Tibial nerve (tissue), 4 donors: ENCODE data around the gene SLC34A1. TPM values are rescaled to one million over a fixed set of nuclear protein-coding genes. Genes with fewer than 3 reads are reported as not detected.
A peak's percentile ranks its signal among the peaks of the same experiment; 100 is the strongest.

Experiments
- DNase-seq, 2 donors: peaks; one replicate each; pipeline ENCODE4 v3.0.0-alpha.2; 2019; ENCODE audit warnings: low spot score in 2 of 2
- H3K27ac ChIP-seq, 4 donors: fragments of 200-600 bp; sonication (generic) in 3 of 4; one replicate each; pipeline ENCODE4 v1.5.1; 2017 to 2019; ENCODE audit warnings: mild to moderate bottlenecking in 1 of 4
- H3K27me3 ChIP-seq, 2 donors: fragments of 200-600 bp; sonication (generic) in 1 of 2; one replicate each; pipeline versions ENCODE4 v1.5.1 to v1.6.0; 2017 to 2019
- H3K36me3 ChIP-seq, 3 donors: fragments of 200-600 bp; sonication (generic); one replicate each; pipeline ENCODE4 v1.5.1; 2018 to 2019
- H3K4me1 ChIP-seq, 4 donors: fragments of 200-600 bp; sonication (generic) in 3 of 4; one replicate each; pipeline ENCODE4 v1.5.1; 2017 to 2019
- H3K4me3 ChIP-seq, 4 donors: fragments of 200-600 bp; sonication (generic) in 3 of 4; one replicate each; pipeline ENCODE4 v1.5.1; 2017 to 2019; ENCODE audit warnings: mild to moderate bottlenecking in 1 of 4, moderate library complexity in 1 of 4
- H3K9me3 ChIP-seq, 4 donors: fragments of 200-600 bp; sonication (generic) in 3 of 4; one replicate each; pipeline ENCODE4 v1.5.1; 2017 to 2019
- EP300 ChIP-seq, 2 donors: sonication (generic); formaldehyde crosslinking; IDR thresholded peaks; one replicate each; pipeline ENCODE4 v1.6.1; 2017; ENCODE audit warnings: antibody characterized with exemption in 2 of 2, mild to moderate bottlenecking in 1 of 2
- POLR2A ChIP-seq, 2 donors: fragments of 450-650 bp; IDR thresholded peaks; one replicate each; pipeline ENCODE4 v1.6.1; 2017; ENCODE audit warnings: antibody characterized with exemption in 2 of 2, mild to moderate bottlenecking in 2 of 2, moderate library complexity in 2 of 2
- WGBS, 2 donors: methylation state at CpG; one replicate each; pipeline ENCODE4 v1.1.5; 2018; 5-methylcytosine and 5-hydroxymethylcytosine counted together
- total RNA-seq, 4 donors: library from RNA; depleted of rRNA; stranded (reverse); fragments of >200 nt; gene quantifications; one replicate each; pipeline ENCODE4 v1.1.0, GENCODE V29; 2016
- TF ChIP-seq, protein P1 (sequence below), 5 experiments: fragments of 200-600 bp in 3 of 5; fragments of 450-650 bp in 2 of 5; sonication (generic) in 3 of 5; IDR thresholded peaks; one replicate each; pipeline ENCODE4 v1.5.1; 2016 to 2019; ENCODE audit warnings: antibody characterized with exemption in 5 of 5, mild to moderate bottlenecking in 3 of 5, moderate library complexity in 2 of 5

The SLC34A1 gene
- total RNA-seq, 4 donors from 2014 or later: not detected

- WGBS, 2 donors: 73 to 82% methylated on average over 11 of the region's 11 CpGs
- H3K36me3 ChIP-seq: no peaks in the 10 kb centered on the region
- no peak overlapping the region for H3K27ac ChIP-seq
- H3K9me3 ChIP-seq: no peaks in the 10 kb centered on the region
- TF ChIP-seq POLR2A (IDR thresholded peaks at IDR 0.05) (no peak), EP300 (IDR thresholded peaks at IDR 0.05) (no peak)
- TF ChIP-seq, protein P1, sequence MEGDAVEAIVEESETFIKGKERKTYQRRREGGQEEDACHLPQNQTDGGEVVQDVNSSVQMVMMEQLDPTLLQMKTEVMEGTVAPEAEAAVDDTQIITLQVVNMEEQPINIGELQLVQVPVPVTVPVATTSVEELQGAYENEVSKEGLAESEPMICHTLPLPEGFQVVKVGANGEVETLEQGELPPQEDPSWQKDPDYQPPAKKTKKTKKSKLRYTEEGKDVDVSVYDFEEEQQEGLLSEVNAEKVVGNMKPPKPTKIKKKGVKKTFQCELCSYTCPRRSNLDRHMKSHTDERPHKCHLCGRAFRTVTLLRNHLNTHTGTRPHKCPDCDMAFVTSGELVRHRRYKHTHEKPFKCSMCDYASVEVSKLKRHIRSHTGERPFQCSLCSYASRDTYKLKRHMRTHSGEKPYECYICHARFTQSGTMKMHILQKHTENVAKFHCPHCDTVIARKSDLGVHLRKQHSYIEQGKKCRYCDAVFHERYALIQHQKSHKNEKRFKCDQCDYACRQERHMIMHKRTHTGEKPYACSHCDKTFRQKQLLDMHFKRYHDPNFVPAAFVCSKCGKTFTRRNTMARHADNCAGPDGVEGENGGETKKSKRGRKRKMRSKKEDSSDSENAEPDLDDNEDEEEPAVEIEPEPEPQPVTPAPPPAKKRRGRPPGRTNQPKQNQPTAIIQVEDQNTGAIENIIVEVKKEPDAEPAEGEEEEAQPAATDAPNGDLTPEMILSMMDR (IDR thresholded peaks at IDR 0.05): no peak
- DNase-seq: no peak
- peaks cover 0 to 40% (median 13%) of the 10 kb centered on the region in 4 donors for H3K4me1 ChIP-seq
- H3K4me3 ChIP-seq: no peak overlapping the region
- H3K27me3 ChIP-seq: peaks cover 0 to 6% of the 10 kb centered on the region in 2 donors
Observed at GRCh38 chr5:177369645-177370440, 14.4 kb upstream of the SLC34A1 start.

DNA sequence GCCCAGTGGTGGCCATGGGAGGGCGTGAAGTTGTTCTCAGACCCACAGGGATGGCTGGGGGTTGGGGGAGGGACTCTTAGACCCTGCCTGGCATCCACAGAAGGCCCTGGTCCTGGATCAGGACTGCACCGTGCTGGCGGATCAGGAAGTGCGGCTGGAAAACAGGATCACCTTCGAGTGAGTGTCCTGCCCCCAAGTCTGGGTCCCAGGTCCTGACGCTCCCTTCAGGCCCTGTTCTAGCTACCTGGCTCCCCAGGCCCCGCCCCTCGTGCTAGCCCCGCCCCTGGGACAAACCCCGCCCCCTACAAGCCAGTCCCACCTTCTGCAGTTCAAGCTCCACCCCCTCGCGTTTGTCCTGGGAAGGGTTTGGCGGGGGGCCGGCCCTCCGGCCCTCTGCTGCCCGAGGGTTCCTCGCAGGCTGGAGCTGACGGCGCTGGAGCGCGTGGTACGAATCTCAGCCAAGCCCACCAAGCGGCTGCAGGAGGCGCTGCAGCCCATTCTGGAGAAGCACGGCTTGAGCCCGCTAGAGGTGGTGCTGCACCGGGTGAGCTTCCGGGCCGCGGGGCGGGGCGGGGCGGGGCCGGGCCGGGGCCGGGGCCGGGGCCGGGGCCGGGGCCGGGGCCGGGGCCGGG, 13.6 kb upstream of the SLC34A1 start:
- Histone ChIP-seq H3K36me3 (no peaks in the 10 kb centered on the region), H3K4me3 (peak overlapping the region; percentile 8 to 48 (median 28)), H3K27ac (no peak overlapping the region), H3K4me1 (peaks cover 0 to 40% (median 13%) of the 10 kb centered on the region in 4 donors), H3K9me3 (no peaks in the 10 kb centered on the region), H3K27me3 (peaks cover 0 to 6% of the 10 kb centered on the region in 2 donors)
- TF ChIP-seq EP300 (IDR thresholded peaks at IDR 0.05): no peak
- TF ChIP-seq, protein P1 (IDR thresholded peaks at IDR 0.05): peak; percentile 16 to 49 (median 34)
- no peak for TF ChIP-seq POLR2A (IDR thresholded peaks at IDR 0.05)
- 12 to 53% methylated on average over 6 to 24 of the region's 42 CpGs for WGBS, 2 donors
- peak; percentile 39 to 48 for DNase-seq

- H3K4me1 ChIP-seq: peaks cover 0 to 36% (median 13%) of the 10 kb centered on the region in 4 donors
- H3K27ac ChIP-seq: peak overlapping the region in 2 of 4 donors; percentile 50 to 71
Observed at GRCh38 chr5:177371120-177372033, 12.9 kb upstream of the SLC34A1 start.

GRCh38 chr5:177372034-177372896, 12.0 kb upstream of the SLC34A1 start:
- peaks cover 0 to 28% (median 13%) of the 10 kb centered on the region in 4 donors for H3K4me1 ChIP-seq

More at GRCh38 chr5:177371120-177372033, 12.9 kb upstream of the SLC34A1 start:
- 59 to 63% methylated on average over 24 to 26 of the region's 26 CpGs for WGBS, 2 donors
- Histone ChIP-seq H3K36me3 (no peaks in the 10 kb centered on the region), H3K4me3 (peak overlapping the region in 3 of 4 donors; percentile 8 to 48 (median 33)), H3K27me3 (peaks cover 0 to 6% of the 10 kb centered on the region in 2 donors), H3K9me3 (no peaks in the 10 kb centered on the region)
- no peak for DNase-seq
- TF ChIP-seq, protein P1 (IDR thresholded peaks at IDR 0.05): no peak
- TF ChIP-seq EP300 (IDR thresholded peaks at IDR 0.05) (no peak), POLR2A (IDR thresholded peaks at IDR 0.05) (no peak)

More at GRCh38 chr5:177372034-177372896, 12.0 kb upstream of the SLC34A1 start:
- 82 to 87% methylated on average over 10 to 12 of the region's 12 CpGs for WGBS, 2 donors
- TF ChIP-seq POLR2A (IDR thresholded peaks at IDR 0.05) (no peak), EP300 (IDR thresholded peaks at IDR 0.05) (no peak)
- TF ChIP-seq, protein P1 (IDR thresholded peaks at IDR 0.05): no peak
- no peak for DNase-seq
- H3K27me3 ChIP-seq: peaks cover 0 to 6% of the 10 kb centered on the region in 2 donors
- H3K27ac ChIP-seq: no peak overlapping the region
- H3K4me3 ChIP-seq: no peak overlapping the region
- no peaks in the 10 kb centered on the region for H3K9me3 ChIP-seq
- H3K36me3 ChIP-seq: no peaks in the 10 kb centered on the region
